Keratinocyte (primary cell): ENCODE results near the gene CGB7. TPM values are rescaled to one million over a fixed set of nuclear protein-coding genes. Genes with fewer than 3 reads are reported as not detected.

Experiments
- DNase-seq: peaks from one replicate; pipeline ENCODE4 v3.0.0-alpha.2; 2011; ENCODE audit warnings: low read depth, missing footprints, low spot score
- FAIRE-seq: peaks from 2 replicates; lab custom pipeline; 2011; peaks lifted over from hg19 to GRCh38; lab: Jason Lieb, UNC
- H2AFZ ChIP-seq: 2 replicates; pipeline ENCODE4 v1.6.0; 2012; ENCODE audit warnings: low read length, control low read depth, inconsistent platforms; ENCODE audit not compliant: control insufficient read depth
- H3K27ac ChIP-seq: 2 replicates; pipeline ENCODE4 v1.5.1; 2011; ENCODE audit warnings: low read length; ENCODE audit not compliant: control insufficient read depth, insufficient read depth
- H3K27me3 ChIP-seq: 3 replicates; pipeline ENCODE4 v1.6.0; 2011; ENCODE audit warnings: low read length; ENCODE audit not compliant: control insufficient read depth, insufficient read depth; ENCODE audit errors: extremely low read depth
- H3K36me3 ChIP-seq, 2 experiments: 2 replicates in 1 of 2; 3 replicates in 1 of 2; pipeline ENCODE4 v1.5.1; 2011; ENCODE audit warnings: low read length in 2 of 2, mild to moderate bottlenecking in 1 of 2; ENCODE audit not compliant: control insufficient read depth in 2 of 2, insufficient read depth in 2 of 2; ENCODE audit errors: extremely low read depth in 1 of 2
- H3K4me1 ChIP-seq: 3 replicates; pipeline ENCODE4 v1.5.1; 2011; ENCODE audit warnings: low read length; ENCODE audit not compliant: control insufficient read depth, insufficient read depth; ENCODE audit errors: extremely low read depth
- H3K4me2 ChIP-seq: 3 replicates; pipeline ENCODE4 v1.6.0; 2011; ENCODE audit warnings: low read depth, low read length; ENCODE audit not compliant: control insufficient read depth, insufficient read depth; ENCODE audit errors: extremely low read depth
- H3K4me3 ChIP-seq, 3 experiments: fragments of 200-600 bp in 1 of 3; sonication (generic) in 1 of 3; 2 replicates in 2 of 3; 3 replicates in 1 of 3; pipeline ENCODE4 v1.5.1; 2011 to 2016; ENCODE audit warnings: low read length in 3 of 3, mild to moderate bottlenecking in 3 of 3, control low read depth in 2 of 3, inconsistent platforms in 1 of 3, low read depth in 1 of 3, mixed read lengths in 1 of 3, mixed run types in 1 of 3, moderate library complexity in 1 of 3; ENCODE audit not compliant: control insufficient read depth in 2 of 3, insufficient read depth in 2 of 3; ENCODE audit errors: extremely low read depth in 1 of 3
- H3K79me2 ChIP-seq: 2 replicates; pipeline ENCODE4 v1.6.0; 2012; ENCODE audit warnings: low read length; ENCODE audit not compliant: control insufficient read depth, insufficient read depth
- H3K9ac ChIP-seq: 3 replicates; pipeline ENCODE4 v1.6.0; 2011; ENCODE audit warnings: low read length; ENCODE audit not compliant: control insufficient read depth, insufficient read depth; ENCODE audit errors: extremely low read depth
- H3K9me1 ChIP-seq: 3 replicates; pipeline ENCODE4 v1.6.0; 2011; ENCODE audit warnings: low read length; ENCODE audit not compliant: control insufficient read depth, insufficient read depth; ENCODE audit errors: extremely low read depth
- H3K9me3 ChIP-seq: 2 replicates; pipeline ENCODE4 v1.5.1; 2012; ENCODE audit warnings: low read depth, low read length; ENCODE audit not compliant: control insufficient read depth
- H4K20me1 ChIP-seq: 3 replicates; pipeline ENCODE4 v1.6.0; 2011; ENCODE audit warnings: low read length; ENCODE audit not compliant: control insufficient read depth, insufficient read depth; ENCODE audit errors: extremely low read depth
- CTCF ChIP-seq, 3 experiments: IDR thresholded peaks in 1 of 3; conservative IDR thresholded peaks in 1 of 3; optimal IDR thresholded peaks in 1 of 3; 2 replicates in 2 of 3; 3 replicates in 1 of 3; pipeline versions ENCODE3 to v1.5.1; 2011; ENCODE audit warnings: low read length in 3 of 3, mild to moderate bottlenecking in 3 of 3, moderate library complexity in 2 of 3, control low read depth in 1 of 3, inconsistent platforms in 1 of 3; ENCODE audit not compliant: insufficient read depth in 2 of 3; ENCODE audit errors: extremely low read depth in 1 of 3
- EZH2 ChIP-seq: IDR thresholded peaks from one replicate; pipeline ENCODE4 v1.6.1; 2012; ENCODE audit warnings: inconsistent platforms, mild to moderate bottlenecking, low read length, moderate library complexity
- dilution Hi-C: fragments of 300-500 bp; cut with MboI; formaldehyde crosslinking; loops from one replicate; pipeline ENCODE4 v1.7.0; 2020; ENCODE audit warnings: low sequenced_read_pairs; ENCODE audit not compliant: extremely low pct_ligation_motif_present
- polyA plus RNA-seq, 5 experiments: library from polyadenylated mRNA; depleted of rRNA in 3 of 5; stranded (reverse) in 3 of 5; stranded (forward) in 1 of 5; unstranded in 1 of 5; fragments of >200 nt; gene quantifications; 1 replicate in 1 of 5; 2 replicates in 3 of 5; 3 replicates in 1 of 5; pipeline versions ENCODE4 v1.2.1 to v1.2.3, GENCODE V29; 2011 to 2012; ENCODE audit warnings: missing spikeins in 2 of 5, low read depth in 1 of 5, low replicate concordance in 1 of 5

The CGB7 gene
- polyA plus RNA-seq, 1 donor (not counting 4 experiments of a cell fraction or from before 2014, with no cell fraction given), result 0.92 TPM

- no peak overlapping the region for H3K27ac ChIP-seq
- no peak overlapping the region for H3K4me2 ChIP-seq
- FAIRE-seq (no peak), DNase-seq (no peak)
- H4K20me1 ChIP-seq, result peaks cover 21% of the 10 kb centered on the region
- H3K36me3 ChIP-seq, result peaks cover 45 to 46% of the 10 kb centered on the region in 2 experiments
- no peaks in the 10 kb centered on the region for H3K9me3 ChIP-seq
- no peak for TF ChIP-seq CTCF (optimal IDR thresholded peaks at IDR 0.05 in 1 of 3, IDR thresholded peaks at IDR 0.05 in 1 of 3, conservative IDR thresholded peaks at IDR 0.05 in 1 of 3; ENCODE audit: extremely low read depth in 1 of 3, insufficient read depth in 2 of 3, low read length in 3 of 3)
- TF ChIP-seq EZH2, result no peak
- H3K9me1 ChIP-seq, result no peaks in the 10 kb centered on the region
- H3K79me2 ChIP-seq, result peaks cover 24% of the 10 kb centered on the region
- dilution Hi-C loops, result no loop called here
- no peak overlapping the region for H3K4me3 ChIP-seq
- no peak overlapping the region for H2AFZ ChIP-seq
- no peak overlapping the region for H3K9ac ChIP-seq
- no peaks in the 10 kb centered on the region for H3K27me3 ChIP-seq
- peaks cover 2% of the 10 kb centered on the region for H3K4me1 ChIP-seq
Observed at GRCh38 chr19:49104229-49104864, 46.8 kb upstream of the CGB7 start.

DNA sequence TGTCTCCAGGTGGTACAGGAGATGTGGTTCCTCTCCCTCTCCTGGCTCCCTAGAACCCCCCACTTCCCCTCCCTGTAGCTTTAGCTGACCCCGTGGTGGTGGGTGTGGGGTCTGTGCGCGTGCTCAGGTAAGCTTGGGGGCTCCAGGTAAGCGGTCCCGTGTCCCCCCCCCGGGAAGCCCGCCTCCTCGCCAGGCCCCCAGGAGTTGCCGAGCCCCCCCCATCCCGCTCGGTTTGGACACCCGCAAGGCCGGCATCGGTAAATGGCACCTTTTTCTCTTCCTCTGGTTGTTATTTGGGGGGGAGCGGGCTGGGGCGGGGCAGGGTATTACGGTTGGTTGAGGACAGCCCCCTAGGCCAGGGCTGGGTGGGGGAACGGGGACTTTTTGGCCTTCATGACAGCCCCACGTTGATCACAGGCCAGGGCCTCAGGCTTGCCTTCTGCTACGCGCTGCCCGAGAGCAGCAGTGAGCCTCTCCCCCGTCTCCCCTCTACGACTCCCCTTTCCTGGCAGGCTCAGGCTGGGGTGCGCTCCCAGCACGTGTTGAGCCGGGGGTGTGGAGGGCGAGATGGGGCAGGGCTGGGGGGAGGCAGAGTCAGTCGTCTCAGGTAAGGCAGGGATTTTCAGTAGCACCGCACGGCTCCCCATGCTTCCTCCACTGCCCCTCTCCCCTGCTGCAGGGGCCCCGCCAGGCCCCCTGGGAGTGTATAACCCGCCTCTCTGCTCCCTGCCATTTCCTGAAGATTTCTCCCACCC is 46.0 kb upstream of the CGB7 start:
- Histone ChIP-seq H4K20me1 (peaks cover 25% of the 10 kb centered on the region), H2AFZ (no peak overlapping the region), H3K9ac (no peak overlapping the region), H3K27me3 (no peaks in the 10 kb centered on the region), H3K4me1 (peaks cover 2% of the 10 kb centered on the region), H3K79me2 (peaks cover 31% of the 10 kb centered on the region), H3K9me1 (no peaks in the 10 kb centered on the region), H3K27ac (no peak overlapping the region), H3K4me3 (no peak overlapping the region), H3K36me3 (peaks cover 46 to 48% of the 10 kb centered on the region in 2 experiments), H3K4me2 (no peak overlapping the region), H3K9me3 (no peaks in the 10 kb centered on the region)
- dilution Hi-C loops, result no loop called here
- no peak for TF ChIP-seq CTCF (optimal IDR thresholded peaks at IDR 0.05 in 1 of 3, IDR thresholded peaks at IDR 0.05 in 1 of 3, conservative IDR thresholded peaks at IDR 0.05 in 1 of 3; ENCODE audit: extremely low read depth in 1 of 3, insufficient read depth in 2 of 3, low read length in 3 of 3)
- no peak for TF ChIP-seq EZH2
- DNase-seq, result no peak
- FAIRE-seq, result no peak
